B cell (primary cell): ENCODE results near the gene NDUFAF4.

Experiments used
- EZH2 ChIP-seq: IDR thresholded peaks from 2 replicates; pipeline ENCODE4 v1.6.1; 2012; ENCODE audit warnings: borderline replicate concordance, low read depth, mild to moderate bottlenecking, moderate library complexity, low read length; ENCODE audit not compliant: insufficient read depth, poor library complexity, severe bottlenecking
- TF ChIP-seq, protein P1 (sequence below): fragments of 200-600 bp; IDR thresholded peaks from one replicate; pipeline ENCODE4 v1.8.0; 2022; ENCODE audit warnings: antibody characterized with exemption, mild to moderate bottlenecking

DNA sequence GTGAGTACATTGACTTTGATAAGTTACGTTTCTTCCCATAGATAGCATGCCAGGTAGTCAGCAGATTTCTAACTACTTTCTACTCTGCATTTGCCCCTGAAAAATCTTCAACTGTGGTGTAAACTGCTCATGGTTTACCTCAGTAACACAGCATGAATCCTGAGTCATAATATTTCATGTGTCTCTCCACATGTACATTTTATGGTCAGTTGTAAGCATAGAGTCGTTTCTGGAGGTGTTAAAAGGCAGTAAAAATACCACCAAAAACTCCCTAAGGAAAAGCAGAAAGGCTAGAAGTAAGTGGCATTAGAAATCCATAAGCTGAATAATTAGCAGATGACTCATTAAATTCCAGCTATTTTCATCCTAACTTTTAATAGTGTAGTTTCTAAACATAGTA is 56.3 kb downstream of the NDUFAF4 start:
- TF ChIP-seq, protein P1, sequence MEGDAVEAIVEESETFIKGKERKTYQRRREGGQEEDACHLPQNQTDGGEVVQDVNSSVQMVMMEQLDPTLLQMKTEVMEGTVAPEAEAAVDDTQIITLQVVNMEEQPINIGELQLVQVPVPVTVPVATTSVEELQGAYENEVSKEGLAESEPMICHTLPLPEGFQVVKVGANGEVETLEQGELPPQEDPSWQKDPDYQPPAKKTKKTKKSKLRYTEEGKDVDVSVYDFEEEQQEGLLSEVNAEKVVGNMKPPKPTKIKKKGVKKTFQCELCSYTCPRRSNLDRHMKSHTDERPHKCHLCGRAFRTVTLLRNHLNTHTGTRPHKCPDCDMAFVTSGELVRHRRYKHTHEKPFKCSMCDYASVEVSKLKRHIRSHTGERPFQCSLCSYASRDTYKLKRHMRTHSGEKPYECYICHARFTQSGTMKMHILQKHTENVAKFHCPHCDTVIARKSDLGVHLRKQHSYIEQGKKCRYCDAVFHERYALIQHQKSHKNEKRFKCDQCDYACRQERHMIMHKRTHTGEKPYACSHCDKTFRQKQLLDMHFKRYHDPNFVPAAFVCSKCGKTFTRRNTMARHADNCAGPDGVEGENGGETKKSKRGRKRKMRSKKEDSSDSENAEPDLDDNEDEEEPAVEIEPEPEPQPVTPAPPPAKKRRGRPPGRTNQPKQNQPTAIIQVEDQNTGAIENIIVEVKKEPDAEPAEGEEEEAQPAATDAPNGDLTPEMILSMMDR, result no peak
- no peak for TF ChIP-seq EZH2
